ENCODE data around the gene COX6B2. TPM values are rescaled to one million over a fixed set of nuclear protein-coding genes. Genes with fewer than 3 reads are reported as not detected.

The COX6B2 gene
- total and polyA plus RNA-seq, 12 donors, result 0.17 to 0.18 TPM; not detected in 10

GRCh38 chr19:55382522-55383054, 28.1 kb upstream of the COX6B2 start:
- TF ChIP-seq POLR2A (IDR thresholded peaks at IDR 0.05), result no peak
- TF ChIP-seq CTCF (IDR thresholded peaks at IDR 0.05), result no peak
- H3K27me3 ChIP-seq, result no peaks in the 10 kb centered on the region
- no peak for DNase-seq
- H3K4me3 ChIP-seq, result no peak overlapping the region
- 98 to 100% (median 100%) methylated on average over 3 of the region's 3 CpGs for WGBS, 4 donors
- no peak overlapping the region for H3K27ac ChIP-seq
- peaks cover 24 to 25% of the 10 kb centered on the region in 2 donors for H3K4me1 ChIP-seq (replicated peaks in 1 of 2)
- H3K9me3 ChIP-seq (replicated peaks in 1 of 3), result no peaks in the 10 kb centered on the region
- H3K36me3 ChIP-seq (replicated peaks in 1 of 2), result peaks cover 0 to 7% of the 10 kb centered on the region in 2 donors
- intact Hi-C loops (cut with DNase I), result loop anchor here in 1 of 2 donors (5.0 kb wide), 1 partner anchor 80 kb away; no protein-coding TSS in a partner anchor

DNA sequence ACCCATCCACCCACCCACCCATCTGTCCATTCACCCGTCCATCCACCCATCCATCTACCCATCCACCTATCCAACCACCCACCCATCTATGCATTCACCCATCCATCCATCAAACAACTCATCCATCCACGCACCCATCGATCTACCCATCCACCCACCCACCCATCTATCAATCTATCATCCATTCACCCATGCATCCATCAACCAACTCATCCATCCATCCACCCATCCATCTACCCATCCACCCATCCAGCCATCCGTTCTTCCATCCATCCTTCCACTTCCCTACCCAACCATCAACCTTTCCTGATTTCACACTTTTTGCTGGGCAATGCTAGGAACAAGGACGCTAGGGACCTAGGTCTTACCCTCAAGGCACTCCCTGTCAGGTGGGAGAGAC, 27.5 kb upstream of the COX6B2 start:
- intact Hi-C loops (cut with DNase I), result loop anchor here in 1 of 2 donors (5.0 kb wide), 1 partner anchor 80 kb away; no protein-coding TSS in a partner anchor
- no peak for DNase-seq
- WGBS, 4 donors, result 96 to 99% (median 97%) methylated on average over 5 of the region's 5 CpGs
- Histone ChIP-seq H3K9me3 (replicated peaks in 1 of 3) (no peaks in the 10 kb centered on the region), H3K27me3 (no peaks in the 10 kb centered on the region), H3K27ac (no peak overlapping the region), H3K4me1 (replicated peaks in 1 of 2) (peaks cover 18 to 19% of the 10 kb centered on the region in 2 donors), H3K36me3 (replicated peaks in 1 of 2) (peaks cover 0 to 1% of the 10 kb centered on the region in 2 donors), H3K4me3 (no peak overlapping the region)
- no peak for TF ChIP-seq CTCF (IDR thresholded peaks at IDR 0.05)
- TF ChIP-seq POLR2A (IDR thresholded peaks at IDR 0.05), result no peak

DNA sequence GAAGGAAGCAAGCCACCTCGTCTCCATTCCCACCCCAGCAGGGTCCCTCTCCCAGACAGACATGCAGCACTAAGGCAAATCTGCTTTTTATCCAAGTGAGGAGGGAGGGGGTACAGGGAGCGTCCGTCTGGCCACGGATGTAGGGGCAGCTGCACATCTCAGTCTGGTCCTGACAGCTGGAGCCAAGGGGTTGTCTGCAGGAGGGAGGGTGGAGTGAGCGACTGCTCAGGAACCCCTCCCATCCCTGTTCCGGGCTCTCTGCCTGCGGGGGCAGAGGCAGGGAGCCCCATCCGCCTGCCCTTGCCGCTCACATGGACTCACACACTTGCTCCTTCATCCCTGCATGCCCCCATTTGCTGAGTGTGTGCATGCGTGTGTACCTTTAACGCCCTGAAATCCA, 24.7 kb upstream of the COX6B2 start:
- H3K27ac ChIP-seq, result no peak overlapping the region
- TF ChIP-seq CTCF (IDR thresholded peaks at IDR 0.05), result no peak
- H3K4me3 ChIP-seq, result no peak overlapping the region
- peaks cover 5 to 6% of the 10 kb centered on the region in 2 donors for H3K4me1 ChIP-seq (replicated peaks in 1 of 2)
- 73 to 82% (median 78%) methylated on average over 9 to 11 of the region's 11 CpGs for WGBS, 4 donors
- intact Hi-C loops (cut with DNase I), result no loop called here
- H3K36me3 ChIP-seq (replicated peaks in 1 of 2), result no peaks in the 10 kb centered on the region
- DNase-seq, result no peak
- peaks cover 13% of the 10 kb centered on the region for H3K27me3 ChIP-seq
- H3K9me3 ChIP-seq (replicated peaks in 1 of 3), result no peaks in the 10 kb centered on the region

DNA sequence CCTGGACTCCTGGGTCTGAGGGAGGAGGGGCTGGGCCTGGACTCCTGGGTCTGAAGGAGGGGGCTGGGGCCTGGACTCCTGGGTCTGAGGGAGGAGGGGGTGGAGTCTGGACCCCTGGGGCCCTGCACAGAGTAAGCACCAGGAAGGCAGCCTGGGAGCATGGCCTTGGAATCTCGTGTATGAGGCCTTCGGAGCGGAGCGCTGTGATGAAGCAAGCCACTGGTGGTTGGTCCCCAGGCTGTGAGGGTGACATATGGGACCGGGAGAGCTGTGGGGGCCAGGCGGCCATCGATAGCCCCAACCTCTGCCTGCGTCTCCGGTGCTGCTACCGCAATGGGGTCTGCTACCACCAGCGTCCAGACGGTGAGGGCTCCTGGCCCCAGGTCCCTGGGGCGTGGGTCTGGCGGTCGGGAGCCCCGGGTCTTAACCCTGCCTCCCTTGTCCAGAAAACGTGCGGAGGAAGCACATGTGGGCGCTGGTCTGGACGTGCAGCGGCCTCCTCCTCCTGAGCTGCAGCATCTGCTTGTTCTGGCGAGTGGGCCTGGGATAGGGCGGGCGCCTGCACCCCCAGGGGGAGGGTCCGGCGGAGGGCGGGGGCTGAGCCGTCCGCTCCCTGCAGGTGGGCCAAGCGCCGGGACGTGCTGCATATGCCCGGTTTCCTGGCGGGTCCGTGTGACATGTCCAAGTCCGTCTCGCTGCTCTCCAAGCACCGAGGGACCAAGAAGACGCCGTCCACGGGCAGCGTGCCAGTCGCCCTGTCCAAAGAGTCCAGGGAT, 23.0 kb upstream of the COX6B2 start:
- WGBS, 4 donors, result 33 to 39% (median 36%) methylated on average over 12 to 43 of the region's 43 CpGs
- H3K27me3 ChIP-seq, result peaks cover 20% of the 10 kb centered on the region

More for the DNA sequence above, 23.0 kb upstream of the COX6B2 start:
- H3K4me3 ChIP-seq, result no peak overlapping the region
- no peak overlapping the region for H3K27ac ChIP-seq
- no peaks in the 10 kb centered on the region for H3K36me3 ChIP-seq (replicated peaks in 1 of 2)
- H3K9me3 ChIP-seq (replicated peaks in 1 of 3), result no peaks in the 10 kb centered on the region
- intact Hi-C loops (cut with DNase I), result no loop called here
- no peak for TF ChIP-seq POLR2A (IDR thresholded peaks at IDR 0.05)
- no peak for TF ChIP-seq CTCF (IDR thresholded peaks at IDR 0.05)
- no peak for DNase-seq
- no peaks in the 10 kb centered on the region for H3K4me1 ChIP-seq (replicated peaks in 1 of 2)
